Neural progenitor cell (in vitro differentiated cells): Measurements from ENCODE around the gene CLIP2. TPM values are rescaled to one million over a fixed set of nuclear protein-coding genes. Genes with fewer than 3 reads are reported as not detected.
"Not testable (repeated sequence)": the region's sequence is repeated elsewhere in the genome, so short reads cannot be mapped to it uniquely, and the experiment has no call there.

Source experiments
- DNase-seq: peaks from one replicate; pipeline ENCODE4 v3.0.0-alpha.2; 2016; ENCODE audit warnings: low spot score
- H2AFZ ChIP-seq: fragments of 200-600 bp; sonication (generic); replicated peaks from 2 replicates; pipeline ENCODE4 v1.6.1; 2016; ENCODE audit warnings: antibody characterized with exemption
- H3F3A ChIP-seq: fragments of 200-600 bp; sonication (generic); 2 replicates; pipeline ENCODE4 v1.6.1; 2016; ENCODE audit warnings: antibody characterized with exemption, low read depth
- H3K27ac ChIP-seq: fragments of 200-600 bp; sonication (generic); 2 replicates; pipeline ENCODE4 v1.5.1; 2016; ENCODE audit warnings: mild to moderate bottlenecking
- H3K27me3 ChIP-seq: fragments of 200-600 bp; sonication (generic); 2 replicates; pipeline ENCODE4 v1.6.1; 2016; ENCODE audit warnings: mild to moderate bottlenecking, moderate library complexity
- H3K36me3 ChIP-seq: fragments of 200-600 bp; sonication (generic); 2 replicates; pipeline ENCODE4 v1.5.1; 2016
- H3K4me1 ChIP-seq: fragments of 200-600 bp; sonication (generic); 2 replicates; pipeline ENCODE4 v1.6.1; 2016; ENCODE audit warnings: mixed run types
- H3K4me2 ChIP-seq: fragments of 200-600 bp; sonication (generic); 2 replicates; pipeline ENCODE4 v1.6.1; 2016
- H3K4me3 ChIP-seq: fragments of 200-600 bp; sonication (generic); 2 replicates; pipeline ENCODE4 v1.5.1; 2016
- H3K79me2 ChIP-seq: fragments of 200-600 bp; sonication (generic); 2 replicates; pipeline ENCODE4 v1.6.1; 2016; ENCODE audit warnings: low read depth
- H3K9ac ChIP-seq: fragments of 200-600 bp; sonication (generic); 2 replicates; pipeline ENCODE4 v1.6.1; 2016
- H3K9me3 ChIP-seq: fragments of 200-600 bp; sonication (generic); 2 replicates; pipeline ENCODE4 v1.5.1; 2016; ENCODE audit warnings: low read depth
- H4K20me1 ChIP-seq: fragments of 200-600 bp; sonication (generic); 2 replicates; pipeline ENCODE4 v1.6.1; 2016; ENCODE audit warnings: low read depth
- H3K27ac Mint-ChIP-seq: 3 replicates; pipeline ENCODE4 v1.8.0; 2021; ENCODE audit warnings: mixed read lengths
- H3K27me3 Mint-ChIP-seq: 2 replicates; pipeline ENCODE4 v1.8.0; 2022; ENCODE audit warnings: low read depth, mild to moderate bottlenecking, inconsistent platforms, moderate library complexity, mixed read lengths; ENCODE audit not compliant: insufficient read depth
- H3K36me3 Mint-ChIP-seq: 3 replicates; pipeline ENCODE4 v1.8.0; 2021; ENCODE audit warnings: mixed read lengths
- H3K4me1 Mint-ChIP-seq: 3 replicates; pipeline ENCODE4 v1.8.0; 2021; ENCODE audit warnings: mixed read lengths
- H3K4me3 Mint-ChIP-seq: 3 replicates; pipeline ENCODE4 v1.8.0; 2021; ENCODE audit warnings: mild to moderate bottlenecking, moderate library complexity, mixed read lengths
- H3K9me3 Mint-ChIP-seq: 3 replicates; pipeline ENCODE4 v1.8.0; 2020; ENCODE audit warnings: mixed read lengths
- CTCF ChIP-seq: fragments of 200-600 bp; sonication (generic); IDR thresholded peaks from 2 replicates; pipeline ENCODE4 v1.5.1; 2017; ENCODE audit warnings: antibody characterized with exemption, mild to moderate bottlenecking
- EZH2 ChIP-seq: fragments of 200-600 bp; sonication (generic); IDR thresholded peaks from 2 replicates; pipeline ENCODE4 v1.6.1; 2017; ENCODE audit warnings: antibody characterized with exemption, mild to moderate bottlenecking, moderate library complexity
- EZH2phosphoT487 ChIP-seq: fragments of 200-600 bp; sonication (generic); IDR thresholded peaks from 2 replicates; pipeline ENCODE4 v1.6.1; 2017; ENCODE audit warnings: antibody characterized with exemption
- total RNA-seq: library from RNA; depleted of rRNA; stranded (reverse); fragments of >200 nt; gene quantifications from 2 replicates; pipeline ENCODE4 v1.2.3, GENCODE V29; 2015; ENCODE audit warnings: low replicate concordance

CLIP2 gene
- total RNA-seq, 1 donor from 2014 or later: 7.5 TPM

- Histone ChIP-seq H3K36me3 (no peaks in the 10 kb centered on the region), H3K4me2 (no peak overlapping the region), H4K20me1 (peaks cover 4% of the 10 kb centered on the region), H3K27me3 (no peaks in the 10 kb centered on the region), H2AFZ (no peak overlapping the region), H3K27ac (no peak overlapping the region), H3K79me2 (no peaks in the 10 kb centered on the region), H3K9ac (no peak overlapping the region), H3K4me1 (no peaks in the 10 kb centered on the region), H3F3A (no peaks in the 10 kb centered on the region), H3K9me3 (no peaks in the 10 kb centered on the region), H3K4me3 (no peak overlapping the region)
- H3K27me3 Mint-ChIP-seq: peaks cover 2% of the 10 kb centered on the region
- H3K27ac Mint-ChIP-seq: peak overlapping the region; percentile 18
- DNase-seq: no peak
- no peaks in the 10 kb centered on the region for H3K9me3 Mint-ChIP-seq
- TF ChIP-seq EZH2phosphoT487: no peak
- TF ChIP-seq EZH2: no peak
- TF ChIP-seq CTCF: no peak
- H3K4me1 Mint-ChIP-seq: peaks cover 3% of the 10 kb centered on the region
- H3K4me3 Mint-ChIP-seq: no peak overlapping the region
- peaks cover 16% of the 10 kb centered on the region for H3K36me3 Mint-ChIP-seq
Measured at GRCh38 chr7:74317146-74317782, 28.1 kb downstream of the CLIP2 start.

- Mint-ChIP-seq H3K9me3 (no peaks in the 10 kb centered on the region), H3K27ac (no peak overlapping the region)
Measured at GRCh38 chr7:74318043-74318442, 28.8 kb downstream of the CLIP2 start.

DNA sequence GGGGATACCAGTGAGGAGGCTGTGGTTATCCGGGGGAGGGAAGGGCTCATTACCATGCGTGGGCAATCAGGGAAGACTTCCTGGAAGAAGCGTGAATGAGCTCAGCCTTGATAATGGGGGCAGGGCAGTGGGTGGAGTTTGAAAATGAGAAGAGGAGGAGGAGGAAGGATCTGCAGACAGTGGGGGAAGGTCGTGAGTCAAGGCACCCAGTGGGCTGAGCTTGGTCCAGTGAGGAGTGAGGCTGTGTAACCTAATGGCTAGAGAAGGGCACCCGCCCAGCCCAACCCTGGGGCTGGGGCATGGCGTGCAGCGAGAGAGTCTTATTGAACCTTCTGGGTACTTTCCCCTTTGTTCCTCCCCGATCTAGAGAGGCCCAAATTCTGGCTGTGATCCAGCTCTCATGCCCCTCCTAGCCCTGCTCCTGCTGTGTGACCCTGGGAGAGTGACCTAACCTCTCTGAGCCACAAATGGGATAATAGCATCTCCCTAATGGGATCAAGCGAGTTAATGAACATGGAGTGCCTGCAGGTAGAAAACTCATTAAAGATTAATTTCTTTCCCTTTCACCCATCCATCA, 31.5 kb downstream of the CLIP2 start:
- no peak overlapping the region for H3K27ac ChIP-seq
- no peaks in the 10 kb centered on the region for H3K4me1 ChIP-seq
- no peaks in the 10 kb centered on the region for H3K79me2 ChIP-seq
- no peaks in the 10 kb centered on the region for H3F3A ChIP-seq
- peaks cover 2% of the 10 kb centered on the region for H3K27me3 Mint-ChIP-seq
- H4K20me1 ChIP-seq: no peaks in the 10 kb centered on the region
- TF ChIP-seq CTCF (no peak), EZH2phosphoT487 (no peak), EZH2 (no peak)
- no peak overlapping the region for H3K27ac Mint-ChIP-seq
- no peaks in the 10 kb centered on the region for H3K9me3 ChIP-seq
- peaks cover 18% of the 10 kb centered on the region for H3K36me3 Mint-ChIP-seq
- H3K4me3 ChIP-seq: no peak overlapping the region
- no peaks in the 10 kb centered on the region for H3K9me3 Mint-ChIP-seq
- H3K4me2 ChIP-seq: no peak overlapping the region
- H3K9ac ChIP-seq: no peak overlapping the region
- peaks cover 3% of the 10 kb centered on the region for H3K4me1 Mint-ChIP-seq
- no peaks in the 10 kb centered on the region for H3K36me3 ChIP-seq
- no peaks in the 10 kb centered on the region for H3K27me3 ChIP-seq
- no peak overlapping the region for H2AFZ ChIP-seq
- no peak for DNase-seq
- no peak overlapping the region for H3K4me3 Mint-ChIP-seq

More at GRCh38 chr7:74318043-74318442, 28.8 kb downstream of the CLIP2 start:
- Mint-ChIP-seq H3K27me3 (peaks cover 2% of the 10 kb centered on the region), H3K4me3 (no peak overlapping the region), H3K4me1 (peaks cover 3% of the 10 kb centered on the region), H3K36me3 (peaks cover 16% of the 10 kb centered on the region)
- H3F3A ChIP-seq: no peaks in the 10 kb centered on the region
- peaks cover 4% of the 10 kb centered on the region for H4K20me1 ChIP-seq
- no peaks in the 10 kb centered on the region for H3K36me3 ChIP-seq
- H3K9ac ChIP-seq: no peak overlapping the region
- DNase-seq: no peak
- no peak overlapping the region for H3K27ac ChIP-seq
- no peaks in the 10 kb centered on the region for H3K9me3 ChIP-seq
- TF ChIP-seq EZH2 (no peak), EZH2phosphoT487 (no peak), CTCF (no peak)
- H2AFZ ChIP-seq: no peak overlapping the region
- no peaks in the 10 kb centered on the region for H3K79me2 ChIP-seq
- no peak overlapping the region for H3K4me3 ChIP-seq
- H3K27me3 ChIP-seq: no peaks in the 10 kb centered on the region
- no peak overlapping the region for H3K4me2 ChIP-seq
- H3K4me1 ChIP-seq: no peaks in the 10 kb centered on the region

- not testable (repeated sequence) for H3K36me3 ChIP-seq, H3K4me1 Mint-ChIP-seq
Measured at GRCh38 chr7:74322892-74323291, 33.7 kb downstream of the CLIP2 start.

More at GRCh38 chr7:74322892-74323291, 33.7 kb downstream of the CLIP2 start:
- not testable (repeated sequence) for H3K79me2 ChIP-seq, H3K27ac ChIP-seq, H3K4me3 ChIP-seq, H3K27ac Mint-ChIP-seq, H3F3A ChIP-seq, H3K9me3 Mint-ChIP-seq, H3K27me3 ChIP-seq, H3K9ac ChIP-seq, H3K27me3 Mint-ChIP-seq, H4K20me1 ChIP-seq, H3K9me3 ChIP-seq, H2AFZ ChIP-seq, DNase-seq, H3K4me2 ChIP-seq, H3K4me3 Mint-ChIP-seq, H3K4me1 ChIP-seq
- H3K36me3 Mint-ChIP-seq: peaks cover 12% of the 10 kb centered on the region
